ENCODE data around the gene ASIC2.

ASIC2 gene

DNA sequence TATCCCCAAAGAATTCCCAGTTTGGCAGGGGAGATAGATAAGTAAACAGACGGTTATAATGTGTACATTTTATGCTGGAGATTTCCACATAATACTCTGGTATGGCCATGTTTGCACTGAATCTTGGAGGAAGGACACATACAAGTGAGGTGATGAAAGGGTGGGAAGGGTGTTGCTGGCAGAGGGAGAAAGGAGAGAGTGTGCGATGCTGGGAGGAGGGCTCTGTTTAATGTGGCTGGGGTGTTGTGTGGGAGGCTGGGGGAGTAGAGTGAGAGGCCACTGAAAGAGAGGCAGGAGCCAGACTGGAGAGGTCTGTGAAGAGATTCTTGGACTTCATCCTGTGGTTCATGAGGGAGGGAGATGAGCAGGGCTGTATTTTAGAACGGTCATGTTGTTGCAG, 213.9 kb downstream of the ASIC2 start:
- no peak for DNase-seq (ENCODE audit: low read depth in 3 of 3, low spot score in 1 of 3)

DNA sequence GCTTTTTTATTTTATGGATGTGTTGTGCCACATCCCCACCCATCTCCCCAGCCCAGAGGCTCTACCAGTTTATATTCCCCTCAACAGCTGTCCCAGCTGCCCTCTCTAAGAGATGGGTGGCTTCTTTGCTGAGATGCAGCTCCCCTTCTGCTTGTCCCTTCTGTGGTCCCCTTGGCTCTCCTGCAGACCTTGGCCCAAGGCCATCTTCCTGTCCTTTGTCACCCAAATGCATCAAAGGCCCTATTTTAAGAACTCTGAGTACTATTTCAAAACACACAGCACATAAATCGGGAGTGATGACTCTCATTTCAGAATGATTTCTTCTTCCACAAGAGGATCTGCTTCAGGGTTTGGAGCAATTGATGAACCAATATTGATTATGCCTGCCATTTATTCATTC, 216.1 kb downstream of the ASIC2 start:
- DNase-seq (ENCODE audit: low read depth in 3 of 3, low spot score in 1 of 3) = no peak

DNA sequence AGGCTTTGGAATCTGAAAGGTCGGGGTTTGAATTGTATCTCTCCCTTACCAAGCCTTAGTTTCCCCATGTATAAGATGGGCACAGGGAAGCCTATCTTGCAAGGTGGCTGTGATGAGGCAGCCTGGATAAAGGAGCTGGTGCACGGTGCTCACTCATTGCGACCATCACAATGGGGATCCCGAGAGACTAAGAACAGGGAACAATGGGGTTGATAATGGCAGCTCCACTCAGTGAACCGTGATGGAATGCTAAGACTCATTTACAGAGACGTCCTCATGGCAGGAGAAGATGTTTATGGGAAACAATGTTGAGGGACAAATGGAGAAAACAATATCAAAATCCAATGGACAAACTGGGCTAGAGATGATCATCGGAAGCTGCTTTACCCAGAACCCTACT, 219.7 kb downstream of the ASIC2 start:
- no peak for DNase-seq (ENCODE audit: low read depth in 3 of 3, low spot score in 1 of 3)

DNA sequence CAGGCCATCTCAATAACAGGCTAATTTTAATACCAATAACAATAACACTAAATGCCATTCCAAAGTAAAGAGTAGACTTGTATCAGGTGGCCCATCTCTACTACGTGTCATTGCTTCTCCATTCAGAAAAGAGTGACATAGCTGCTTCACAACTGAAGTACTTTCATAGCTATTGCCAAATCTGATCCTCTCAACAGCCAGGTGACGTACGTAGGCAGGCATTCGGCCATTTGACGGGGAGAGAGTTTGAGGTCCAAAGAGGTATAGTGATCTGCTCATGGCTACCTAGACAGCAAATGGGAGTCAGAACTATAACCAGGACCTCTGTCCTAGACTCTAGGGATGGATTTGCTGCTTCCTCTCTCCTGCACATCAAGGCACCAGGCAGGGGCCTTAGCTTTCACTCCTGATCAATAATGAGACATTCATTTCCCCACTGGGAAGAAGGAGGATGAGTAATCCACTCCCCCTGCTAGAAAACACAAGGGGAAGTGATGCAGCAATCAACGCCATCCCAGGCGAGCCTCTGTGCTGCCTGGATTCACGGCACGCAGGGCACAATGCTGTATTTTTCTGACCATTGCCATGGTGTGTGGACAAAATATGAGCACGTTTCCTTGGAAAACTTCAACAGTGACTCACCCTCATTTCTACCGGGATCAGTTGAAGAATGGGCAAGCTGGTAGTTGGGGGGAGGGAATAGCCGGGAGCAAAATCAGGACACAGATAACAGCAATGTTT, 220.5 kb downstream of the ASIC2 start:
- no peak for DNase-seq (ENCODE audit: low read depth in 3 of 3, low spot score in 1 of 3)

DNA sequence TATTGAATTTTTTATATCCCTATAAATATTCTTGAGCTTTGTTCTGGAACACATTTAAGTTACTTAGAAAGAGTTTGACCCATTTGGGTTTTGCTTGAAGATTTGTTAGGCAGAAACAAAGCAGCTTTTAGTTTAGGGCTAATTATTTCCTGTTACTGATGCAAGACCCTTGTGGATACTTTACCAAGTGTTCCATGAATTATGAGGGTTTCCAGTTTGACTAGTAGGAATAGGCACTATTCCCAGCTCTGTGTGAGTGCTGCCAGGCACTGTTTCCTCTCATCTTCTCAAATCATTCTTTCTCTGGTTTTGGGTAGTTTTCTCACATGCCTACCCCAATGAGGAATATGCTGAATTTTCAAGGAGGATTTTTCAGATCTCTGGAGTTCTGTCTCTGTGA, 221.4 kb downstream of the ASIC2 start:
- no peak for DNase-seq (ENCODE audit: low read depth in 3 of 3, low spot score in 1 of 3)

DNA sequence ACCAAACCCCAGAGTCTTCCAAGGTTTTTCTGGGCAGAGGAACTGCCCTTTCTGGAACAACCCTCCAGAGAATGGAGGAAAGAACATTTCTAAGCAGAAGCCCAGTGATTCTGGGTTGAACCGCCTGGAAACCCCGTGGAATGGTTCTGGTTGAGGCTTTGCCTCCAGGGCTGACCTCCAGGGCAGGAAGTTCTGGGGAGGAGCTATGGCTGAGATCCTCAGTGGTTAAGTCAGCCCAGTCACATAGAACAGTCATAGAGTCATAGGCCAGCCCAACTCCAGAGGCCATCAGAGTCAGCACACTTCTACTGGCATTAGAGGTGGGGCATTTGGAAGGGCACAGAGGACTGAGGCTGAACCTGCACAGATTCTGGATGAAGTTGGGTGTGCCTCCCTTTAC, 235.5 kb downstream of the ASIC2 start:
- no peak for DNase-seq (ENCODE audit: low read depth in 3 of 3, low spot score in 1 of 3)

DNA sequence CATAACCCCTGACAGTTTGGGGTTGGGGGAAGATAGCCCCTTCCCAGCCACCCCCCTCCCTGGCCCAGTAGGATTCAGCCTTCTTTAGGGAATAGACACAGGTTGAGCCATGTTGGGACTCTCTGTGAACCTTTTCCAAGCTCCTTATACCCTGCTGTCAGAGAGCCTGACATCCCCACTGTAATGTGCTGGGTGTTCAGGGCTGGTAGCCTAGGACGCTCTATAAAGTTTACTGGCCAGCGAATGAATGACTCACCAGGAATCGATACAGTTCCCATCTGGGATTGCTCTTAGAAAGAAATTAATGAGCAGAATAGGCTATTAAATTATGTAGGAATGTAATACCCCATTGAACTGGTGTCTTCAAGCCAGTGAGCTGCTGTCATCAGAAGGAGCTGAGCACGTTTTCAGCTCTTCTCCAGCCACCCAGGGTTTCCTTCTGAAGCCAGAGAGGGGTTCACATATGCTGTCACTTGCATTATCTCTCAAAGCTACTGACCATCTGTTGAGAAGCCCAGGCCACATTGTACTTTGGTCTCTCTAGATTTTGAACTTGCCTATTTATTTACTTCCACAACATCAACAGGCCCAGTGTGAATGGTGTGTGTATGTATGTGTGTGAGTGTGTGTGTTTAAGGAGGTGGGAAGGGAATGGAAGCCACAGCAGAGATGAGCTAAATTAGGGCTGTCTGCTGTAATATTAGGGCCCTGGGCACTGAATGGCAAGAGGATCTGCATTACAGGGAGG, 236.5 kb downstream of the ASIC2 start:
- DNase-seq (ENCODE audit: low read depth in 3 of 3, low spot score in 1 of 3) = no peak

DNA sequence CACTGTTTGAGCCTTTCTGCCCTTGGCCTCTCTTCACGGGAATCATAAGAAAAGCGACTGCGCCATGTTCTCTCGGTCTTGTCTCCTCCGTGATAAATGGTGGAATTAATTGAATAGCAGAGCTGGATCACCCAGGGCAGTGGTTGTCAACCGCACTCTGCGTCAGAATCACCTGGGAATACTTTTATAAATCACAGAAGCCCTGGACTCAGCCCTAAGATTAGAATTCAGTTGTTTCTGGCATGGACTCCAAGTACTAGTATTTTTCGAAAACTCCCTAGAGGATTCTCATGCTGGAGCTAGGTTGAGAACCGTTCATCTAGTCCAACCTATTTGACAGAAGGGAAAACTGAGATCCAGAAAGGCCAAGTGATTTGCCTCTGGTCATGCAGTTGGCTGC, 237.3 kb downstream of the ASIC2 start:
- DNase-seq (ENCODE audit: low read depth in 3 of 3, low spot score in 1 of 3) = no peak

DNA sequence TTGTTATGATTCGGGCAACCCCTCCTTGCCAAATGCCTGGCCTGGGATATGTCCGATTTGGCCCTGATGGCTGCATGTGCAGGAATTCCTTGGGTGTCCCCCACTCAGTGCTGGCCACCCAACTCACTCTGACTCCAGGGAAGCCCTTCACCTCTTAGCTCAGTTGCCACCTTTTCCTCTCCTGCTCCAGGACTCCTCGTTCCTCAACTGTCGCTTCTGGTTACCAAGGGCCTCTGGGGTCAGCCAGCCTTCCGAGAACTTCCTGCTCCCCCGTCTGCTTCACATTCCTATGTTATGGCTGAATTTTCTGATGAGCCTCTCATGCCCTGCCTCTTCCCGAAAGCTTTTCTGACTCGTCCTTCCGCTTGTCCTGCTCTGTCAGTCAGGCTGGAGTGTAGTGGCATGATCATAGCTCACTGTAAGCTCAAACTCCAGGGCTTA, 237.9 kb downstream of the ASIC2 start:
- DNase-seq (ENCODE audit: low read depth in 3 of 3, low spot score in 1 of 3) = no peak

DNA sequence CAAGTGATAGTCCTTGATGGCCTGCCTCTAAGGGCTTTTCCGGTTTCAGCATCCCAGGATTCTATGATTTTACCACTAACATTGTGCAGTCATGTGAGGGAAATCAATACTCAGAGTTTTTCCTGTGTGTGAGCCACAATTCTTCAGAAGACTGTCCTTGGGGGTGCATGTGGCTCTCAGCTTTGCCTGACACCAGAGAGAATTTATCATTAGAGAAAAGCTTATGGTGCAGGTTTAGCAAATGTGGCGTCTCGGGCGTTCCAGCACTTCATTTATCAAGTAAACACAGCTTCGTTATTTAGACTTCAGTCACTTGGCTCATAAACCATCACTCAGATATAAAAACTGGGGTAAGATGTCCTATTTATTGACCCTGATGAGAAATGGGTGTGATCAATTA, 238.7 kb downstream of the ASIC2 start:
- DNase-seq (ENCODE audit: low read depth in 3 of 3, low spot score in 1 of 3) = no peak

DNA sequence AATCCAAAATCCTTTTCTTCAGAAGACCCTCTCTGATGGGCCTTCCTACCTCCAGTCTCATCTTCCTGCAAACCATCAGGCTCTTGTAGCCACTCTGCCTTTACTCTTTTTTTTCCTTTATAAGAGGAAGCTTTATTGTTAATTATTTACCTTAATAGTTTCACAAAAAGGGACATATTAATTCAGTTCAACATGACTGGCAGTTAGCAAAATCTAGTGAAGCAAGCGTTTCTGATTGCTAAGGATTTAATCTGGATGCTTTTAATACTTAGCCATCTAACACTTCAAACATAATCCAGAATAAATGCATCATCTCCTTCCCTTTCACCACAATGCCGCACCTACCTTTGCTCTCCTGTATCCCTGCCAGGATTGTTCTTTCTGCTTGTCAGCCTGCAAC, 239.4 kb downstream of the ASIC2 start:
- DNase-seq (ENCODE audit: low read depth in 3 of 3, low spot score in 1 of 3) = no peak

DNA sequence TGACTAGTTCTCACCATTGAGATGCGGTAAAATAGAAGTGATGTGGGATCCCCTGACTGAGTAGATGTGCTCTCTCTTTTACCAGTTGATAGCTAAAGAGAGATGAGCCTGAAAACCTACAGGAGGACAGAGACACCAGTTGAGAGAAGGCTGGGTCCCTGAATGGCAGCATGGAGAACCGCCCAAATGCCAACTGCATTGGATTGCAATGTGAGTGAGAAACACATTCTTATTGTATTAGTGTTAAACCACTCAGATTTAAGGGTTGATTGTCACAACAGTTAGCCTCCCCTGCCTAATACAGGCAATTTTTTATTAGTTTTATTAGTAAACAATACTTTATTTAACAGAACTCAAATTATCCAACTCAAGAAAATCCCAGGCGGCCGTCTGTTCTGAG, 240.2 kb downstream of the ASIC2 start:
- no peak for DNase-seq (ENCODE audit: low read depth in 3 of 3, low spot score in 1 of 3)

DNA sequence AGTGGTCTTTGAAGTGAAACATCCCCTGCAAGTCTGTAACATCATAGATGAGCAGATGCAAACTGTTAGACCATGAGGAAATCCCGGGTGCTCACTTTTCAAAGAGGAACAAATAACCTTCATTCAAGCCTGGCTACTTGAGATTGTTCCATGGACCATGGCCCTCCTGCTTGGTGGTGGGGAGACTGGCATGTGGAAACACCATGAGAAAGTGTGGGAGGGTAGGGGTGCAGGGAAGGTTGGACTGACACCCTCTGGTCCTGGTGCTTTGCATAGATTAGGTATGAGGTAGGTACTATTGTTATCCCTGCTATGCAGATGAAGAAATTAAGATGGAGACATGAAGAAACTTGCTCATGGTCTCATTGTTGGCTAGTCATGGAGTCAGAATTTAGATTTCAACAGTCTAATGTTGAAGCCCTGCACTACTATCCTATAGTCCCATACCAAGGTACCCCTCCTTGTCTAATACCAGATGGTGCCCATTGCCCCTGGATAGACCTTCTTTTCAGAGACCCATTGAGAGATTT, 242.4 kb downstream of the ASIC2 start:
- DNase-seq (ENCODE audit: low read depth in 3 of 3, low spot score in 1 of 3) = no peak

DNA sequence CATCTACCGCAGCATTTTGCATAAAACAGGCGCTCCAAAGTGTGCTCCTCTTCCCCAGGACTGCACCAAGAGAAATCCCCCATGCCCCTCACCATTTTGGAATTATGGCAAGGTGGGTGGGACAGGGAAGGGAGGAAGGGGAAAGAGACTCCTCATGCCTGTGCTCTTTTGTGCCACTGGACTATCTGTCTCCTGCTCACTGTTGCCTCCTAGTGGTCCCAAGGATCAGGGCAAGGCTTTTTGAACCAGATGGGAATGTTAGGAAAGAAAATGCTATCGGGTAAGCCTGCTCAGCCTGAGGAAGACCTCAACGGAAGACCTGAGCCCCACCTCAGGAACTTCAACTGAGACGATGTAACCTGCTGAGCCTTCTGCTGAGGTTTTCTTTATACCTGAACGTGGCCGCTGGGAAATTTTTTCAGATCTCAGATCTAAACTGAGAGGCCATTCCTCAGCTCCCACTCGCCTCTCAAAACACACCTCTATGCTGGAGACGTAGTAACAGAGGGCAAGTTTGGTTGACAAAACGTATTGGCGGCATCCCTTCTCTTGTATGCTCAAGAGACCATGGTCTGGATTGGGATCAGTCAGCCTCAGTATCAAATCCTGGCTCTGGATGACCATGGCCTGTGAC, 243.2 kb downstream of the ASIC2 start:
- peak in 1 of 3 donors; percentile 16 for DNase-seq (ENCODE audit: low read depth in 3 of 3, low spot score in 1 of 3)

DNA sequence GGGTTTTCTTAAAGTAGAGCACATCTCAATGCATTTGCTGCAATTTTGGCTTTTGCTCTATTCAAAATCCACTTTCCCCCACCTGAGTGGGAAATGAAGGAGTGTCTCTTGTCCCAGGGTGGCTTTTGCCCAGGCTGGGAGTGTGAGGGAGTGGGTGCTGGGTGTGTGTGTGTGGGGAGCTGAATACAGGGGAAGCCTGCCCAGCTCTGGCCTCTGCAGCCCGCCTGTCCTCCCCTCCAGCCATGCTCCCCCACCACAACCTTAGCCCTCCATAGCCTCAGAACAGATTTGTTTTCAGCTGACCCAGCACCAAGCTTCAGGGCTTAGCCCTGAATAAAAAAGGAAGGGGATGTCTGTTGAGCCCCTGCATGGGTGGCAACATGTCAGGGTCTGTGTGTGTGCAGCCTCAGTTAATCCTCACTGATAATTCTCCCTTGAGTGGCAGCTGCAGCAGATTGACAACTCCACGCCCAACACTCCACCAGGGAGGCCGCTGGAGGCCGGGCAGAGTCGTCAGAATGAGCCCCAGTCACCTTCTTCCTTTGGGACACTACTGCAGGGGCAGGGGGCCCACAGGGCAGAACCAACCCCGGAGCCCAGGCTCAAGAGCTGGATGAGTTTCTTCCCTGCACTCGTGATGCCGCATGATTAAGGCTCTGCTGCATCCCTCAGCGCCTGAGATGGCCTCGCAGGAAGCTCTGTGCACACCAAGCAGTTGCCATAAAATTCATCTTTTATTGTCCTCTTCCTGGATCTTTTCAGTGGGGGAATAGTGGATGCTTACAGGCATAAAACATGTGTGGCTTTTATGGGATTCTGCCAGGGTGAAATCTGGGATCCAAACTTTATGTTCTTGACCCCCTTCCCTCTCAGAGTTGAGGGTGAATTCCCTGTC, 246.5 kb downstream of the ASIC2 start:
- no peak for DNase-seq (ENCODE audit: low read depth in 3 of 3, low spot score in 1 of 3)

DNA sequence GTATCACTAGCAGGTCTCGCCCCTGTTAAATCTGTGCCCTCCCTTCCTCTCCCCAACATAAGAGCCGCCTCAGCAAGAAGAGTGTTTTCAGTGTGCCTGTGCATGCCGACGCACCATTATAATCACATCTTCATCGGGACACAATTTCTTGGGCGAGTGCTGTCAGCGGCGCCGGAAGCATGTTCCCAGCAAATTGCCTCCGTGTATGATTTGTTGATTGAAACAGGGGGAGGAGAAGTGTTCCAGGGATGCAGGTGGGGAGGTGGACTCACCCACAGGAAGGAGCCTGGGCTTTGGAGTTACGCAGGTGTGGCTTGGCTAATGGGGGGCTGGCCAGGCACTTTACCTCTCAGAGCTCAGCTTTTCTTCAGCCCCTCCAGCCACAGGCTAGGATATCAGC, 247.9 kb downstream of the ASIC2 start:
- no peak for DNase-seq (ENCODE audit: low read depth in 3 of 3, low spot score in 1 of 3)

DNA sequence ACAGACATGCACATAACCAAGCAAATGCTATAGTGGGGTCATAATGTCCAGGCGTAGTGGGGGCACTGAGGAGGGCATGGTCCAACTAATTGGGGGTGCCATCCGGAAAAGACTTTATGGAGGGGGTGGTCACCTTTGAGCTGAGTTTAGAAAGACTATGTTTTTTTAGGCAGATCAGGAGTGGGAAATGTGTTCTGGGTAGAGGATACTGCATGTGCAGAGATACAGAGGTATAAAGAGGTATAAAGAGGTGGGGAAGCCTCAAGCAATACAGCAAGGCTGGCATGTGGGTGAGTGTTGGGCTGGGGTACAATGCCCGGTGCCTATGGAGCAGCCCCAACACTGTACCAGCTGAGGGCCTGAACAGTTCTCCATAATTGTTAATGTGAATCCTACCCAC, 248.3 kb downstream of the ASIC2 start:
- DNase-seq (ENCODE audit: low read depth in 3 of 3, low spot score in 1 of 3) = no peak

DNA sequence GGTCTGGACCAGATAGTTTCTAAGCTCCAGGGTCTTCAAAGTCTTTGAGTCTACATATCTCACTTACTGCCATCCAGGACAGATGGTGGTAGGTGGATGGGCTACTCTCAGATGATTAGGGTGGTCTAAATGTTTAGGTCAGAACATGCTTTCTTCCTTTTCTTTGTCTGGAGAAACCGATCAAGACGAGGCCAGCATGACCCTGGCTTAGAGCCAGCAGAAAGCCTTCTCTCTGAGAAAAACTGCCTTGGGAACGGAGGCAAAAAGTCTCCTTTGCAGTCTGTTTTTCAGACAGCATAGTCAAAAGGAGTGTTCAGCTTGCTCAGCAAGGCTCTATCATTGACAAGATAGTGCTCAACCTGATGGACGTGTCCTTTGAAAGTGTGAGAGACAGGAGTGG, 252.6 kb downstream of the ASIC2 start:
- DNase-seq (ENCODE audit: low read depth in 3 of 3, low spot score in 1 of 3) = no peak

DNA sequence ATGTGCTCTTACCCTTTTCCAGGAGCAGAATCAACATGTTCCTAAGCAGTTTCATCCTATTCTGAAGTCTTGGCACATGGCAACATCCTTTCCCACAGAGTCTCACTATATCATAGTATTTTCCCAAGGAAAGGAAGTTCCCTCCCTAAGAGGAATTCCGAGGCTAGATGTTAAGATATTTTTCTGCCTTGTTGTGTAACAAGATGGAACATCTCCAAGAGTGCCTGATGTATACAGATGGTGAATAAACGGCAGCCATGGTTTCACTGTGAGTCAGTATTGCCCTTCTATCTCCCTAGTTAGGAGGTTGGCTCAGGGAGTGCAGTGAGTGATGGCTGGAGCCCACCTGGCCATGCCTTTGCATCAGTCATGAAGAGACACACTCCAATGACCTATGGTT, 253.2 kb downstream of the ASIC2 start:
- DNase-seq (ENCODE audit: low read depth in 3 of 3, low spot score in 1 of 3) = no peak

DNA sequence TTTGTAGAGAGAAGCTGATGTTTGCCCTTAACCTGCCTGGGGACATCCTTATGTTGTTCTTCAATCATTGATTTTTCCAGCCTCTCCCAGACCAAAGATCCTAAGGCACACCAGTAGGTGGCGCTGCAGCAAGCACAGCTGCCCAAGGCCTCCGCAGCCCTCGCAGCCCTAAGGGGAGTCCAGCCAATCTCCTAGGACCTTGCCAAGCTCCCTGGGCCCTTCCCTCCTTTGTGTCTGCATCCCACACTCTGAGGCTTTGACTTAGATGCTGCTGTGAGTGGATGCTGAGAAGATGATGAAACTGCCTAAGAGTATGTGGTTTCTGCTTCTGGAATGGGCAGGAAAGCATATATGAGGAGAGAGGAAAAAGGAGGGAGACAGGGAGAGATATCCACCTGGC, 254.4 kb downstream of the ASIC2 start:
- no peak for DNase-seq (ENCODE audit: low read depth in 3 of 3, low spot score in 1 of 3)

DNA sequence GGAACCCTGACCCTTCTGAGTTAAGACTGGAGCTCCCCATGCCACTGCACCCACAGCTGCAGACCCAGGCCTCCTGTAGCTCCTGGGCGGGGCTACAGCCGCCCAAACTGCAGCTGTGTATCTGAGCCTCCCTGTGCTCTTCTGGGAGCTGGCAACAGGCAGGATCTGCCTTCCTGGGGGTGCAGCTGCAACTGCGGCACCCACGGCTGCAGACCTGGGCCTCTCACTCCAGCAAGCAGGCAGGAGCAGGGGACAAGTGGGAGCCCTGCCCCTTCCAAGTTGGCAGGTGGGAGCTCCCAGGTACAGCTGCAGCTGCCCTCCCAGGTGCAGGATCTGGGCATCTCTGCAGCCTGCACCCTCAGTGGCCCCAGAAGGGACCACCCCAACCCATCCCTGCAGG, 259.9 kb downstream of the ASIC2 start:
- no peak for DNase-seq (ENCODE audit: low read depth in 3 of 3, low spot score in 1 of 3)
